Tongue (tissue), 2 donors: Measurements from ENCODE around the gene MS4A18. TPM values are rescaled to one million over a fixed set of nuclear protein-coding genes. Genes with fewer than 3 reads are reported as not detected.

ENCODE experiments used
- DNase-seq: peaks from one replicate; pipeline ENCODE4 v3.0.0-alpha.2; 2015
- total RNA-seq: library from RNA; depleted of rRNA; stranded (reverse); fragments of >200 nt; gene quantifications from one replicate; pipeline ENCODE4 v1.2.3, GENCODE V29; 2014

MS4A18 gene
- total RNA-seq, 1 donor from 2014 or later = not detected

GRCh38 chr11:60767388-60767811 lies 42.9 kb downstream of the MS4A18 start:
- DNase-seq = peak; percentile 25

DNA sequence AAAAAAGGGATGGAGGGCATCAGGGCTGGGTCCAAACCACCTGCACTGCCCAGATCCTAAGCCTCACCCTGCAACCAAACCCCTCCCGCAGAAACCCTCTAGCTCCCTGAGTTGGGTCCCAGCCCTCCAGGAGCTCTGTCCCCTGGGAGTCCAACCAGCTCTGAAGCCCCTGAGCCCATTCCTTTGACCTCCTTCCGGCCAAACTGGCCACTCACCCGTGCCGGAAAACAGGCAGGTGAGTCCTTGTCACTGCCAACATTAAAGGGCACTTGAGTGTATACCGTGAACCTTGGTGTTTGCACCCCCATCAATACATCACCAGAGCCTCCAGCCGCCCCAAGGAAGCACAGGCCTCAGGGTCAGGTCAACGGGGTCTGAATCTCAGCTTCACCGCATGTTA lies 43.7 kb downstream of the MS4A18 start:
- no peak for DNase-seq

GRCh38 chr11:60769273-60769672 lies 44.8 kb downstream of the MS4A18 start:
- DNase-seq = no peak

DNA sequence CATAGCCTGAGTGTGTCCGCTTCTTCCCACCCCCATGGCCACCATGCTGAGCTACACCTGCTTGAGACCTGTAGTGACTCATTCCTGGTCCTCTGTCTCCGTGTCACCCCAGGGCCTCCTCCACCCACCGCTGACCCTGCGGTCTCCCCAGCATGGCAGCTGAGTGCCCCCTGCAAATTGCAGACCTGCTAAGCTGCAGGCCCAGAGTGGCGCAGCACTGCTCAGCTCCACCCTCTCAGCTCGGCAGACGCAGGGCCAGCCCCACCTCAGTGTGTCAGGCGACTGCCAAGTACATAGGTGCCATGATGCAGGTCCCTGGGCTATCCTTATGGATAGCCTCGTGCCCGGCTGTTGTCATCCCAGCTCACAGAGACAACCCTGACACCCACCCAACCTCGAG lies 45.3 kb downstream of the MS4A18 start:
- DNase-seq = no peak

DNA sequence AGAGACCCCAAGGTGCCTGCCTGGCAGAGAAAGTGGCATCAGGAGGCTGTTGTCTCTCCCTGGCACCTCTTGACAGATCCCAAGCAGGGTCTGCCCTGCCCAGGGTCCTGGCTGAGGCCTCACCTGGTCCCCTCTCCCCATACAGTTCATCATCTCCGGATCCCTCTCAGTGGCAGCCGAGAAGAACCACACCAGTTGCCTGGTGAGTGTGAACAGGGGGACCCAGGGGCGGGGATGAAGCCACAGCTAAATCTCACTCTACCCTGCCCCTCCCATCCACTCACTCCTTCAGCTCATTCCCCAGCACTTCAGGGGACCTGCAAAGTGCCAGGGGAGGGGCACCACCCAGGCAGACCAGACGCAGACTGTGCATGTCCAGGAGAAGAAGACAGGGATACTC lies 46.6 kb downstream of the MS4A18 start:
- DNase-seq = no peak

- DNase-seq = no peak
Measured at GRCh38 chr11:60771879-60772525, 47.5 kb downstream of the MS4A18 start.

- DNase-seq = no peak
Measured at GRCh38 chr11:60772666-60773065, 48.1 kb downstream of the MS4A18 start.

- no peak for DNase-seq
Measured at GRCh38 chr11:60774726-60775125, 50.2 kb downstream of the MS4A18 start.

GRCh38 chr11:60775420-60775961 lies 51.0 kb downstream of the MS4A18 start:
- peak; percentile 96 for DNase-seq

GRCh38 chr11:60776167-60776566 lies 51.6 kb downstream of the MS4A18 start:
- DNase-seq = no peak

GRCh38 chr11:60777106-60777505 lies 52.6 kb downstream of the MS4A18 start:
- DNase-seq = no peak

GRCh38 chr11:60777572-60777971 lies 53.1 kb downstream of the MS4A18 start:
- DNase-seq = peak; percentile 36

GRCh38 chr11:60780065-60780464 lies 55.5 kb downstream of the MS4A18 start:
- DNase-seq = no peak

- DNase-seq = no peak
Measured at GRCh38 chr11:60780774-60781173, 56.3 kb downstream of the MS4A18 start.

DNA sequence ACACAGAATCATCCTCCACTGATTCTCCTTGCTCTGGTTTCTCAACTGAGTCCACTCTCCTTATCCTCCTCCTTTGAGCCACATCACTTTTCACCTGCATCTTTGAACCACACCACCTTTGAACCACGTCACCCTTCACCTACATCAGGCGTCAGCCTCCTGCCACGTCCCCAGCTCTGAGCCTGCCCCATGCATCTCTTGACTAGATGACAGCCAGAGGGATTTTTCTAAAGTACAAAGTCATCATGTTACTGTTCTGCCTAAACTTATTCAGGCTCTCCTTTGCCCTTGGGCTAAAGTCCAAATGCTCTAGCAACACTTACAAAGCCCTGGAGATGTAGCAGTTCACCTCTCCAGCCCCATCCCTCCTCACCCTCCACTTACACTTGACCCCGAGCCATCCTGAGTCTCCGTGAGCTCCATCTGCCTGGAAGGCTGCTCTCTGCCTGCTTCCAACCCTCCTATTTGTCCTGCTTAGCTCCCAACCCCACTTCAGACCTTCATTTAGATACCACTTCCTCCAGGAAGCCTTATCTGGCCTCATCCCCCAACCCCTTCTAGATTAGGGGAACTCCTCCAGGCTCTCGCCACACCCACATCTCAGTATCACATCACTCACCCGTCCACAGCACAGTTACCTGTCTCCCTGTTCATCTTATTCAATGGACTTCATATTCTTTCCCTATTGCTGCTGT lies 56.9 kb downstream of the MS4A18 start:
- no peak for DNase-seq

- no peak for DNase-seq
Measured at GRCh38 chr11:60781981-60782316, 57.4 kb downstream of the MS4A18 start.

GRCh38 chr11:60782393-60783140 lies 58.0 kb downstream of the MS4A18 start:
- DNase-seq = no peak

DNA sequence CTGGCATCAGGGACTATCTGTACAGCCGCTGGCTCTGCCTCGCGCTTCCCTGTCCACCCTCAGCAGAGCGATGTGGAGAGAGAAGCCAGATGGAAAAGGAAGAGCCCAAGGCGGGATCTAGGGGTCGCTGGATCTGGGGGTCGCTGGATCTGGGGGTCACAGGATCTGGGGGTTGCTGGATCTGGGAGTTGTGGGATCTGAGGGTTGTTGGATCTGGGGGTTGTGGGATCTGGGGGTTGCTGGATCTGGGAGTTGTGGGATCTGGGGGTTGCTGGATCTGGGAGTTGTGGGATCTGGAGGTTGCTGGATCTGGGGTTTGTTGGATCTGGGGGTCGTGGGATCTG lies 58.6 kb downstream of the MS4A18 start:
- DNase-seq = no peak

- no peak for DNase-seq
Measured at GRCh38 chr11:60783911-60784310, 59.4 kb downstream of the MS4A18 start.

DNA sequence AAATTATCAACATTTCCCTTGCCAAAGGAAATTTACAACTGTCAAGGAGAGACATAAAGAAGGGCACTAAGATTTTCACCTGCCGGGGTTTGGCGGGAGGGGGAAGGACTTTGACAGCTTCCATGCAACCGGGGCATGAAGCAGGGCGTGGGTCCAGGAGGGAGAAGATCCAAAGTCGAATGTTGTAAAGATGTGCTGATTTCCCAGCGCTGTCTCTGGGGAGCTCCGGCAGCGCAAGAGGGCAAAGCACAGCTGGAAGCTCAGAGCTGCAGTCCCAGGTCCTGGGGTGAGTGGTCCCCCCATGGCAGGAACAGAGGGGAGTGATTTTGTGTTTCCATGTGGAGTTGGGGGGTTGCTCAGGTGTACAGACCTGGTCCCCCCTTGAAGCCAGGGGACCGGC lies 60.6 kb downstream of the MS4A18 start, which contains the start of gene MS4A10:
TSS of gene MS4A10 (plus strand) at position 198 of the 400 bp plus-strand sequence. CDS start 5,003 bp downstream, outside the sequence.
- DNase-seq = no peak

DNA sequence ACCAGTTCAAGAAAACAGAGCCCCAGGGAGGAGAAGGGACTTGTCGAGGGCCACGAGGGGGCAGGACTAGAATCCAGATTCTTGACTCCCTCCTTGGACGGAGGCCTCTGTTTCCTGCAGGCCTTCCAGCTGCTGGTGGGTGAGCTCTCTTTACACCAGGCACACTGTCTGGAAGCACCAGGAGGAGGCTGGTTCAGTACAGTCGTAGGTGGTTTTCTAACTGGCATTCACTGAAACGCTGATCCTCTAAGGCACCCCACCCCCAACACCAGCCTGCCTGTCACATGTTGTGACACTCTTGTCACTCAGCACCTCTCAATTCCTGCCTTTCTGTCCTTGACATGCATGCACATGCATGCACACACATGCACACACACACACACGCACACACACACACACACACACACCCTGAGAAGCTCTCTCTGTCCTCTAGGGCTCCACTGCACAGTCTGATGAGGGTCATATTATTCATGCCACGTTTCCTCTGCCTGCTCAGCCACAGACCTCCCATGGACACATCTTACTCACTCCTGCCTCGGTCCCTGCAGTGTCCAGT lies 61.4 kb downstream of the MS4A18 start:
- peak; percentile 50 for DNase-seq

DNA sequence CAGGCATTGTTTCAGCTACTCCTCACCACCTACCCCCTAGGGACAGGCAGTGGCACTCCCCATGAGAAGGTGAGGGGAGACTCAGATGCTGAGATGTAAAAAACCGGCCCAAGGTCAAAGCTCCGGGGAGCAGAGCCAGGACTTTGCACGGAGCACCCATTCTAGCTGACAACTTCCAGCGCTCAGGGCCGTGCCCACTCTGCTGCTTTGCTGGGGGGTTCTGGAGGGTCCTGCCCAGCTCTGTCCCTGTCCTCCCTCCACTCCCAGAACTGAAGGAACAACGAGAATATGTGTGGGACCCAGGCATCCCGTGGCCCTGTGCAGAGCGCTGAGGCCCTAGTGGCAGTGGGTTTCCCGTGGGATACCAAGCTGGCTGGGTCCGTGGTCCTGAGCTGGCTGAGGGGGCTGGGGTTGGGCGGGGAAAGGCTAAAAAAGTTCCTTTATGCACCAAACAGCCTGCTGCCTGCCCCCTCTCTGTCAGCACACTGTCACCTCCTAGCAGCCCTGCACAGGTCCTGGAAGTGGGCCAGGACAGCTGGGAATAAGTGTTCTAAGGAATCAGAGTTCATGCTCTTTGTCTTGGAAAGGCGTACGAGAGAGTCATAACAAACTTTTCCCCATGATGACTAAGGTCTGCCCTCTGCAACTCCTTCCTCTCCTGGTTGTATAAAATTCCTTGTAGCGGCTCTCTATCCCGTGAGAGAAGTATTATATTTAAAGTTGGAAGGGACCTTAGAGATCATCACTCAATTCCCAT lies 62.5 kb downstream of the MS4A18 start:
- peak; percentile 93 for DNase-seq
